ENCODE data around the gene AGPAT1.
A peak's percentile ranks its signal among the peaks of the same experiment; 100 is the strongest.
"Not testable (repeated sequence)": the region's sequence is repeated elsewhere in the genome, so short reads cannot be mapped to it uniquely, and the experiment has no call there.

AGPAT1 gene

GRCh38 chr6:32148289-32149091, 27.4 kb downstream of the AGPAT1 start:
- DNase-seq (ENCODE audit: low spot score): peak; percentile 57

- no peak for DNase-seq (ENCODE audit: low spot score)
Observed at GRCh38 chr6:32147401-32148132, 28.3 kb downstream of the AGPAT1 start.

- no peak for DNase-seq (ENCODE audit: low spot score)
Observed at GRCh38 chr6:32146687-32147086, 29.2 kb downstream of the AGPAT1 start.

GRCh38 chr6:32146287-32146686, 29.6 kb downstream of the AGPAT1 start:
- no peak for DNase-seq (ENCODE audit: low spot score)

GRCh38 chr6:32144238-32144637, 31.6 kb downstream of the AGPAT1 start:
- DNase-seq (ENCODE audit: low spot score): not testable (repeated sequence)

- no peak for DNase-seq (ENCODE audit: low spot score)
Observed at GRCh38 chr6:32140420-32141046, 35.4 kb downstream of the AGPAT1 start.

- no peak for DNase-seq (ENCODE audit: low spot score)
Observed at GRCh38 chr6:32139590-32139989, 36.3 kb downstream of the AGPAT1 start.

- DNase-seq (ENCODE audit: low spot score): no peak
Observed at GRCh38 chr6:32137454-32137853, 38.4 kb downstream of the AGPAT1 start.

GRCh38 chr6:32133786-32134185, 42.1 kb downstream of the AGPAT1 start:
- DNase-seq (ENCODE audit: low spot score): no peak

- no peak for DNase-seq (ENCODE audit: low spot score)
Observed at GRCh38 chr6:32132110-32132509, 43.8 kb downstream of the AGPAT1 start.

- DNase-seq (ENCODE audit: low spot score): no peak
Observed at GRCh38 chr6:32131439-32131948, 44.4 kb downstream of the AGPAT1 start.

GRCh38 chr6:32129297-32130088, 46.4 kb downstream of the AGPAT1 start:
- no peak for DNase-seq (ENCODE audit: low spot score)

- DNase-seq (ENCODE audit: low spot score): no peak
Observed at GRCh38 chr6:32128751-32129296, 47.1 kb downstream of the AGPAT1 start.

- DNase-seq (ENCODE audit: low spot score): peak; percentile 99
Observed at GRCh38 chr6:32127717-32128592, 47.9 kb downstream of the AGPAT1 start, which contains the start of gene ATF6B. TSS of gene ATF6B (minus strand) at chr6:32128246. CDS start at chr6:32128207, 39 bp downstream.

GRCh38 chr6:32127409-32127716, 48.5 kb downstream of the AGPAT1 start:
- DNase-seq (ENCODE audit: low spot score): no peak

- no peak for DNase-seq (ENCODE audit: low spot score)
Observed at GRCh38 chr6:32126880-32127279, 49.0 kb downstream of the AGPAT1 start.

- no peak for DNase-seq (ENCODE audit: low spot score)
Observed at GRCh38 chr6:32123681-32124080, 52.2 kb downstream of the AGPAT1 start.

- no peak for DNase-seq (ENCODE audit: low spot score)
Observed at GRCh38 chr6:32120573-32121059, 55.3 kb downstream of the AGPAT1 start.

GRCh38 chr6:32118782-32119628, 56.9 kb downstream of the AGPAT1 start:
- DNase-seq (ENCODE audit: low spot score): peak; percentile 66
